SK-N-SH (cell line): ENCODE results near the gene ASPN. TPM values are rescaled to one million over a fixed set of nuclear protein-coding genes. Genes with fewer than 3 reads are reported as not detected.

Source experiments
- CTCF ChIA-PET: fragments of 300-600, 350-600 bp; formaldehyde crosslinking; extraction: SDS; loops from one replicate; lab custom pipeline; 2021; lab: Yijun Ruan, JAX
- POLR2A ChIA-PET: fragments of 350-600 bp; sonication (Branson Sonifier 250); formaldehyde crosslinking; extraction: SDS; loops from one replicate; lab custom pipeline; 2020; ENCODE audit warnings: antibody characterized with exemption, inconsistent platforms; lab: Yijun Ruan, JAX
- DNase-seq: peaks from one replicate; pipeline ENCODE4 v3.0.0; 2012
- H2AFZ ChIP-seq: fragments of 200-600 bp; sonication (generic); 2 replicates; pipeline ENCODE4 v1.8.1; 2016; ENCODE audit warnings: antibody characterized with exemption, mild to moderate bottlenecking, low read depth
- H3F3A ChIP-seq: fragments of 200-600 bp; sonication (generic); replicated peaks from 2 replicates; pipeline ENCODE3; 2016; ENCODE audit warnings: antibody characterized with exemption, mild to moderate bottlenecking; ENCODE audit not compliant: insufficient read depth
- H3K27ac ChIP-seq, 2 experiments: fragments of 200-500 bp in 1 of 2; fragments of 200-600 bp in 1 of 2; sonication (Bioruptor generic) in 1 of 2; sonication (generic), shearing (Covaris generic) in 1 of 2; 2 replicates each; pipeline versions ENCODE4 v1.5.1 to v1.6.1; 2014 to 2016; ENCODE audit warnings: low read depth in 2 of 2, inconsistent platforms in 1 of 2, low read length in 1 of 2, mild to moderate bottlenecking in 1 of 2, mixed read lengths in 1 of 2
- H3K27me3 ChIP-seq: fragments of 200-600 bp; sonication (generic), shearing (Covaris generic); 2 replicates; pipeline ENCODE4 v1.6.1; 2016; ENCODE audit warnings: mixed run types; ENCODE audit not compliant: insufficient read depth
- H3K36me3 ChIP-seq, 2 experiments: fragments of 200-500 bp in 1 of 2; fragments of 200-600 bp in 1 of 2; sonication (Bioruptor generic) in 1 of 2; sonication (generic) in 1 of 2; replicated peaks in 1 of 2; 2 replicates each; pipeline versions ENCODE3 to v1.5.1; 2014 to 2016; ENCODE audit warnings: low read length in 1 of 2, mild to moderate bottlenecking in 1 of 2; ENCODE audit not compliant: insufficient read depth in 2 of 2, control insufficient read depth in 1 of 2
- H3K4me1 ChIP-seq, 2 experiments: fragments of 200-500 bp in 1 of 2; fragments of 200-600 bp in 1 of 2; sonication (Bioruptor generic) in 1 of 2; sonication (generic), shearing (Covaris generic) in 1 of 2; 2 replicates each; pipeline versions ENCODE4 v1.5.1 to v1.6.1; 2014 to 2016; ENCODE audit warnings: low read depth in 1 of 2, low read length in 1 of 2, mixed run types in 1 of 2; ENCODE audit not compliant: insufficient read depth in 2 of 2, control insufficient read depth in 1 of 2
- H3K4me2 ChIP-seq: fragments of 200-600 bp; sonication (generic), shearing (Covaris generic); 2 replicates; pipeline ENCODE4 v1.6.1; 2017; ENCODE audit warnings: mixed run types
- H3K4me3 ChIP-seq, 2 experiments: fragments of 200-500 bp in 1 of 2; fragments of 200-600 bp in 1 of 2; sonication (Bioruptor generic) in 1 of 2; sonication (generic), shearing (Covaris generic) in 1 of 2; 2 replicates each; pipeline versions ENCODE4 v1.5.1 to v1.8.1; 2014 to 2016; ENCODE audit warnings: low read depth in 2 of 2, inconsistent platforms in 1 of 2, low read length in 1 of 2, mild to moderate bottlenecking in 1 of 2, mixed read lengths in 1 of 2, moderate library complexity in 1 of 2
- H3K79me2 ChIP-seq: fragments of 200-600 bp; sonication (generic); 2 replicates; pipeline ENCODE4 v1.8.1; 2017; ENCODE audit warnings: mild to moderate bottlenecking; ENCODE audit not compliant: insufficient read depth
- H3K9ac ChIP-seq: fragments of 200-600 bp; sonication (generic); 2 replicates; pipeline ENCODE4 v1.6.1; 2017; ENCODE audit warnings: mixed run types
- H3K9me2 ChIP-seq: fragments of 200-600 bp; sonication (generic); 2 replicates; pipeline ENCODE4 v1.6.1; 2017; ENCODE audit warnings: mixed run types
- H3K9me3 ChIP-seq: fragments of 200-600 bp; sonication (generic); 2 replicates; pipeline ENCODE4 v1.6.1; 2017; ENCODE audit warnings: mixed run types, mild to moderate bottlenecking, moderate library complexity
- H4K20me1 ChIP-seq: fragments of 200-600 bp; sonication (generic); 2 replicates; pipeline ENCODE4 v1.6.1; 2017; ENCODE audit warnings: mild to moderate bottlenecking, mixed run types; ENCODE audit not compliant: insufficient read depth
- CHD2 ChIP-seq: fragments of 150-350 bp; IDR thresholded peaks from 2 replicates; pipeline ENCODE4 v1.6.1; 2018; ENCODE audit warnings: low read length; ENCODE audit not compliant: partially characterized antibody
- FOXM1 ChIP-seq: IDR thresholded peaks from 2 replicates; pipeline ENCODE4 v1.4.0; 2012; ENCODE audit warnings: low read depth, mild to moderate bottlenecking
- MEF2A ChIP-seq: IDR thresholded peaks from 2 replicates; pipeline ENCODE4 v1.4.0; 2012; ENCODE audit warnings: low read depth, borderline replicate concordance
- MXI1 ChIP-seq: IDR thresholded peaks from 2 replicates; pipeline ENCODE4 v1.6.1; 2012; ENCODE audit warnings: mild to moderate bottlenecking, low read depth, low read length, improper control_type of control experiment
- NFIC ChIP-seq: IDR thresholded peaks from 2 replicates; pipeline ENCODE4 v1.4.0; 2012; ENCODE audit warnings: borderline replicate concordance
- NRF1 ChIP-seq: IDR thresholded peaks from 2 replicates; pipeline ENCODE4 v1.6.1; 2012; ENCODE audit warnings: low read depth, mild to moderate bottlenecking, low read length
- RFX5 ChIP-seq: IDR thresholded peaks from 2 replicates; pipeline ENCODE4 v1.6.1; 2012; ENCODE audit warnings: mild to moderate bottlenecking, improper control_type of control experiment, low read length
- SIN3A ChIP-seq: IDR thresholded peaks from 2 replicates; pipeline ENCODE4 v1.6.1; 2012; ENCODE audit warnings: low read depth, mild to moderate bottlenecking, low read length, moderate library complexity, borderline replicate concordance
- WGBS: methylation state at CpG from one replicate; pipeline ENCODE4 v1.1.6; 2017; ENCODE audit warnings: low lambda C conversion rate; 5-methylcytosine and 5-hydroxymethylcytosine counted together
- polyA plus RNA-seq, 3 experiments: library from polyadenylated mRNA; depleted of rRNA; stranded (reverse); fragments of >200 nt; gene quantifications; 2 replicates each; pipeline ENCODE4 v1.2.3, GENCODE V29; 2012
- TF ChIP-seq, protein P1 (sequence below): IDR thresholded peaks from 2 replicates; pipeline ENCODE4 v1.6.1; 2012; ENCODE audit warnings: mild to moderate bottlenecking, low read depth, low read length, moderate library complexity
- TF ChIP-seq, protein P2 (sequence below): fragments of 200-600 bp; sonication (generic); IDR thresholded peaks from 2 replicates; pipeline ENCODE4 v1.6.1; 2017; ENCODE audit warnings: antibody characterized with exemption, mild to moderate bottlenecking, moderate library complexity
- TF ChIP-seq, protein P3 (sequence below): IDR thresholded peaks from 2 replicates; pipeline ENCODE4 v1.4.0; 2012; ENCODE audit warnings: low read depth, borderline replicate concordance

ASPN gene
- polyA plus RNA-seq, 1 of the 3 experiments (the other 2 are of a cell fraction), result 0.76 TPM

DNA sequence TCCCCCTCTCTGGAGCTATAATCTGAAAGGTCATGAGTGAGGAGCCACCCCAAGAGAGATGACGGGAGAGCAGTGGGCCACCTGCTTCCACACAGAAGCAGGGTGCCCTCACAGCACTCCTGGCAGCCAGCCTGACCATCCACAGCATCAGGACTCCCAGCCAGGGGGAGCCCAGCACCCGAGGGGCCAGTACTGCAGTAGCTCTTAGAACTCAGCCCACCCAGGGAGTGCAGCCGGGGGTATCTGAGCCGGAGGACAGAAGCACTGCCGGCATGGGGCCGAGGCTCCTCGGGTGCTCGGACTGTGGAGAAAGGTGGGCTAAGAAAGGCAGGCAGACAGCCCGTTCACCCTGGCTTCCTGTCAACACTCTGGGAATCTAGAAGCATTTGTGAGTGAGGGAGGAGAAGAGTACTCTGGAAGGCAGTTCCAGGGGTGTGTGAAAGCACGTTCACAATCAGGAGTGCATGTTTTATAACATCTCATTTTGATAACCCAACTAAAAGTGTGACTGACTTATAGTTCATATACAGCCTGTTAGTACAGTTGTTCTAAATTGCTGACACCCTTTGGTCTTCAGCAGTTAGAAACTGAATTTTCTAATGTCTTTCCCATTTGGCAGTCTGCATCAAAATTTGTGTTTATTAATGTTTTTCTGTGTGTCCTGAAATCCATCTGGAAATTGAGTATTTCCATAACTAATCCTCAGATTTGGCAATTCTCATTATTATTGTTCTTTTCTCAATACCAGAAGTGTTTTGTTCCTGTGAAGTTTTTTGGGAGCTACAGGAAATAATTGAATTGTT is 25.9 kb upstream of the ASPN start (continued):
- TF ChIP-seq, protein P1, sequence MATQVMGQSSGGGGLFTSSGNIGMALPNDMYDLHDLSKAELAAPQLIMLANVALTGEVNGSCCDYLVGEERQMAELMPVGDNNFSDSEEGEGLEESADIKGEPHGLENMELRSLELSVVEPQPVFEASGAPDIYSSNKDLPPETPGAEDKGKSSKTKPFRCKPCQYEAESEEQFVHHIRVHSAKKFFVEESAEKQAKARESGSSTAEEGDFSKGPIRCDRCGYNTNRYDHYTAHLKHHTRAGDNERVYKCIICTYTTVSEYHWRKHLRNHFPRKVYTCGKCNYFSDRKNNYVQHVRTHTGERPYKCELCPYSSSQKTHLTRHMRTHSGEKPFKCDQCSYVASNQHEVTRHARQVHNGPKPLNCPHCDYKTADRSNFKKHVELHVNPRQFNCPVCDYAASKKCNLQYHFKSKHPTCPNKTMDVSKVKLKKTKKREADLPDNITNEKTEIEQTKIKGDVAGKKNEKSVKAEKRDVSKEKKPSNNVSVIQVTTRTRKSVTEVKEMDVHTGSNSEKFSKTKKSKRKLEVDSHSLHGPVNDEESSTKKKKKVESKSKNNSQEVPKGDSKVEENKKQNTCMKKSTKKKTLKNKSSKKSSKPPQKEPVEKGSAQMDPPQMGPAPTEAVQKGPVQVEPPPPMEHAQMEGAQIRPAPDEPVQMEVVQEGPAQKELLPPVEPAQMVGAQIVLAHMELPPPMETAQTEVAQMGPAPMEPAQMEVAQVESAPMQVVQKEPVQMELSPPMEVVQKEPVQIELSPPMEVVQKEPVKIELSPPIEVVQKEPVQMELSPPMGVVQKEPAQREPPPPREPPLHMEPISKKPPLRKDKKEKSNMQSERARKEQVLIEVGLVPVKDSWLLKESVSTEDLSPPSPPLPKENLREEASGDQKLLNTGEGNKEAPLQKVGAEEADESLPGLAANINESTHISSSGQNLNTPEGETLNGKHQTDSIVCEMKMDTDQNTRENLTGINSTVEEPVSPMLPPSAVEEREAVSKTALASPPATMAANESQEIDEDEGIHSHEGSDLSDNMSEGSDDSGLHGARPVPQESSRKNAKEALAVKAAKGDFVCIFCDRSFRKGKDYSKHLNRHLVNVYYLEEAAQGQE, result no peak

- no peaks in the 10 kb centered on the region for H3K36me3 ChIP-seq
- CTCF ChIA-PET, result interaction anchor here (1.0 to 1.1 kb wide), 2 partner anchors 18 to 26 kb away, joined by 3 to 4 read pairs; partner anchors contain the start of gene ASPN
Measured at GRCh38 chr9:92507496-92507895, 25.2 kb upstream of the ASPN start.

More at GRCh38 chr9:92507496-92507895, 25.2 kb upstream of the ASPN start:
- Histone ChIP-seq H3F3A (peaks cover 25% of the 10 kb centered on the region), H3K4me1 (peaks cover 13 to 24% of the 10 kb centered on the region in 2 experiments; a peak in 3 of 4 replicates), H3K79me2 (no peaks in the 10 kb centered on the region), H3K27ac (peak overlapping the region; percentile 69 to 79; a peak in 3 of 4 replicates), H4K20me1 (no peaks in the 10 kb centered on the region), H3K27me3 (no peaks in the 10 kb centered on the region), H3K4me2 (no peak overlapping the region), H3K9me3 (no peaks in the 10 kb centered on the region), H3K9me2 (no peaks in the 10 kb centered on the region), H3K9ac (no peak overlapping the region), H3K4me3 (no peak overlapping the region), H2AFZ (no peak overlapping the region)
- peak; percentile 22 for DNase-seq
- TF ChIP-seq, protein P2, sequence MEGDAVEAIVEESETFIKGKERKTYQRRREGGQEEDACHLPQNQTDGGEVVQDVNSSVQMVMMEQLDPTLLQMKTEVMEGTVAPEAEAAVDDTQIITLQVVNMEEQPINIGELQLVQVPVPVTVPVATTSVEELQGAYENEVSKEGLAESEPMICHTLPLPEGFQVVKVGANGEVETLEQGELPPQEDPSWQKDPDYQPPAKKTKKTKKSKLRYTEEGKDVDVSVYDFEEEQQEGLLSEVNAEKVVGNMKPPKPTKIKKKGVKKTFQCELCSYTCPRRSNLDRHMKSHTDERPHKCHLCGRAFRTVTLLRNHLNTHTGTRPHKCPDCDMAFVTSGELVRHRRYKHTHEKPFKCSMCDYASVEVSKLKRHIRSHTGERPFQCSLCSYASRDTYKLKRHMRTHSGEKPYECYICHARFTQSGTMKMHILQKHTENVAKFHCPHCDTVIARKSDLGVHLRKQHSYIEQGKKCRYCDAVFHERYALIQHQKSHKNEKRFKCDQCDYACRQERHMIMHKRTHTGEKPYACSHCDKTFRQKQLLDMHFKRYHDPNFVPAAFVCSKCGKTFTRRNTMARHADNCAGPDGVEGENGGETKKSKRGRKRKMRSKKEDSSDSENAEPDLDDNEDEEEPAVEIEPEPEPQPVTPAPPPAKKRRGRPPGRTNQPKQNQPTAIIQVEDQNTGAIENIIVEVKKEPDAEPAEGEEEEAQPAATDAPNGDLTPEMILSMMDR, result no peak
- no peak for TF ChIP-seq NRF1
- TF ChIP-seq MEF2A, result no peak
- no peak for TF ChIP-seq RFX5
- no peak for TF ChIP-seq SIN3A
- no peak for TF ChIP-seq MXI1
- no peak for TF ChIP-seq FOXM1
- no peak for TF ChIP-seq CHD2
- TF ChIP-seq, protein P3, sequence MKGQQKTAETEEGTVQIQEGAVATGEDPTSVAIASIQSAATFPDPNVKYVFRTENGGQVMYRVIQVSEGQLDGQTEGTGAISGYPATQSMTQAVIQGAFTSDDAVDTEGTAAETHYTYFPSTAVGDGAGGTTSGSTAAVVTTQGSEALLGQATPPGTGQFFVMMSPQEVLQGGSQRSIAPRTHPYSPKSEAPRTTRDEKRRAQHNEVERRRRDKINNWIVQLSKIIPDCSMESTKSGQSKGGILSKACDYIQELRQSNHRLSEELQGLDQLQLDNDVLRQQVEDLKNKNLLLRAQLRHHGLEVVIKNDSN, result no peak
- TF ChIP-seq NFIC, result no peak
- POLR2A ChIA-PET, result no interaction called here
- 56% methylated on average over 4 of the region's 4 CpGs for WGBS
